Activated CD4-positive, alpha-beta T cell treated with anti-CD3 and anti-CD28 coated beads for 24 hours (primary cell): ENCODE measurements around the gene STUB1.
A peak's percentile ranks its signal among the peaks of the same experiment; 100 is the strongest.

Experiments used
- DNase-seq, 2 donors: peaks; one replicate each; pipeline ENCODE4 v3.0.0-alpha.2; 2020; ENCODE audit warnings: low read depth in 2 of 2

STUB1 gene

GRCh38 chr16:711548-712320, 31.5 kb downstream of the STUB1 start:
- DNase-seq, result peak; percentile 72 to 78

GRCh38 chr16:712740-713250, 32.6 kb downstream of the STUB1 start:
- peak in 1 of 2 donors; percentile 49 for DNase-seq

GRCh38 chr16:714079-714478, 33.9 kb downstream of the STUB1 start:
- no peak for DNase-seq

- DNase-seq, result peak; percentile 86 to 92
Measured at GRCh38 chr16:714558-715476, 34.6 kb downstream of the STUB1 start, which contains the start of gene METRN. METRN (plus strand) TSS chr16:715118; CDS start chr16:715290, 172 bp downstream.

GRCh38 chr16:715477-716199, 35.4 kb downstream of the STUB1 start:
- no peak for DNase-seq

GRCh38 chr16:716200-716568, 36.0 kb downstream of the STUB1 start:
- DNase-seq, result no peak

- DNase-seq, result no peak
Measured at GRCh38 chr16:716768-717325, 36.6 kb downstream of the STUB1 start.

- no peak for DNase-seq
Measured at GRCh38 chr16:717450-718245, 37.4 kb downstream of the STUB1 start.

- DNase-seq, result no peak
Measured at GRCh38 chr16:718389-718788, 38.2 kb downstream of the STUB1 start.

GRCh38 chr16:718922-719321, 38.7 kb downstream of the STUB1 start:
- no peak for DNase-seq

- no peak for DNase-seq
Measured at GRCh38 chr16:719815-720446, 39.7 kb downstream of the STUB1 start.

- peak in 1 of 2 donors; percentile 53 for DNase-seq
Measured at GRCh38 chr16:720447-720989, 40.3 kb downstream of the STUB1 start.

GRCh38 chr16:720990-721764, 41.0 kb downstream of the STUB1 start, which contains the start of gene ANTKMT:
ANTKMT (plus strand) TSS chr16:721146; CDS start chr16:721275, 129 bp downstream.
- peak in 1 of 2 donors; percentile 70 for DNase-seq

- no peak for DNase-seq
Measured at GRCh38 chr16:721765-722540, 41.7 kb downstream of the STUB1 start.

GRCh38 chr16:722835-723633, 42.8 kb downstream of the STUB1 start:
- no peak for DNase-seq

- DNase-seq, result no peak
Measured at GRCh38 chr16:723695-724094, 43.5 kb downstream of the STUB1 start.
